Activated CD4-positive, alpha-beta T cell treated with anti-CD3 and anti-CD28 coated beads, Interleukin-2, amount 50 U/mL, for 16 hours (primary cell): ENCODE data around the gene JAKMIP1.
A peak's percentile ranks its signal among the peaks of the same experiment; 100 is the strongest.

Experiments
- DNase-seq: peaks from one replicate; pipeline ENCODE4 v3.0.0-alpha.2; 2020

The JAKMIP1 gene

GRCh38 chr4:6086846-6087245, 113.5 kb downstream of the JAKMIP1 start:
- no peak for DNase-seq

GRCh38 chr4:6085691-6086628, 114.4 kb downstream of the JAKMIP1 start:
- no peak for DNase-seq

GRCh38 chr4:6085028-6085690, 115.2 kb downstream of the JAKMIP1 start:
- DNase-seq, result no peak

GRCh38 chr4:6079965-6080364, 120.4 kb downstream of the JAKMIP1 start:
- DNase-seq, result no peak

- DNase-seq, result no peak
Measured at GRCh38 chr4:6078560-6078959, 121.8 kb downstream of the JAKMIP1 start.

- DNase-seq, result peak; percentile 12
Measured at GRCh38 chr4:6076391-6076790, 124.0 kb downstream of the JAKMIP1 start.

- DNase-seq, result no peak
Measured at GRCh38 chr4:6074758-6075157, 125.6 kb downstream of the JAKMIP1 start.

GRCh38 chr4:6071959-6072720, 128.2 kb downstream of the JAKMIP1 start:
- DNase-seq, result no peak

GRCh38 chr4:6071191-6071958, 129.0 kb downstream of the JAKMIP1 start:
- DNase-seq, result no peak

GRCh38 chr4:6069845-6070709, 130.3 kb downstream of the JAKMIP1 start:
- DNase-seq, result no peak

- no peak for DNase-seq
Measured at GRCh38 chr4:6068986-6069385, 131.4 kb downstream of the JAKMIP1 start.

- no peak for DNase-seq
Measured at GRCh38 chr4:6065934-6066590, 134.3 kb downstream of the JAKMIP1 start.

GRCh38 chr4:6065166-6065565, 135.2 kb downstream of the JAKMIP1 start:
- no peak for DNase-seq

- no peak for DNase-seq
Measured at GRCh38 chr4:6064383-6064782, 136.0 kb downstream of the JAKMIP1 start.

- no peak for DNase-seq
Measured at GRCh38 chr4:6063684-6064083, 136.7 kb downstream of the JAKMIP1 start.

- DNase-seq, result no peak
Measured at GRCh38 chr4:6062133-6062532, 138.2 kb downstream of the JAKMIP1 start.

GRCh38 chr4:6059375-6059805, 141.0 kb downstream of the JAKMIP1 start:
- DNase-seq, result no peak

- no peak for DNase-seq
Measured at GRCh38 chr4:6058531-6059374, 141.6 kb downstream of the JAKMIP1 start.

- DNase-seq, result no peak
Measured at GRCh38 chr4:6056976-6057766, 143.2 kb downstream of the JAKMIP1 start.
